Measurements from ENCODE around the gene ATP6V0A4.
"Not testable (repeated sequence)": the region's sequence is repeated elsewhere in the genome, so short reads cannot be mapped to it uniquely, and the experiment has no call there.

The ATP6V0A4 gene

DNA sequence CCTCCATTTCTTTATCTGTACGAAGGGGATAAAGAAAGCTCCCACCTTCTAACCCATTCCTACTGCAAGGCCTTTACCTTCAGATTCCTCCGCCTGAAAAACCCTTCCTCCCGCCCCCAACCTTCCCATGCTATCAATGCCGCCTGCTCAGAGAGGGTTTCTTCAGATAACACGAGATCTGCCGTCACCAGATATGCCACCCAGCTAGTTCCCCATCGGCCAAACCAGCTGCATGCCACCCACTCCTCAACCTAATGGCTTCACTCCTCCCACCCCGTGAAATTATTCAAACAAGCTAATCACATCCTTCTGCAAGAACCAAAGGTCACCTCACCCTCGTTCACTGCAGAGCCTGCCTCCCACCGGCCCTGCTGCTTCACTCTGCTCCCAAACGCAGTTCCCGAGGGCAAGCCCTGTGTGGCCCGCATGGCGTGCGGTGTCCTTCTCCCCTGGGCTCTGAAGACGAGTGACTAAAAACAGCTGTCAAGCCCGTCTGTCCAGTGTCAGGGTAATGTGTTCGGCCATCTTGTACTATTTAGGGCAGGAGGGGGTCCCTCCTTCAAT lies 47.0 kb downstream of the ATP6V0A4 start:
- DNase-seq (ENCODE audit: low read depth) = no peak

- DNase-seq (ENCODE audit: low read depth) = no peak
These were observed 47.5 kb downstream of the ATP6V0A4 start for GRCh38 chr7:138750473-138750872.

DNA sequence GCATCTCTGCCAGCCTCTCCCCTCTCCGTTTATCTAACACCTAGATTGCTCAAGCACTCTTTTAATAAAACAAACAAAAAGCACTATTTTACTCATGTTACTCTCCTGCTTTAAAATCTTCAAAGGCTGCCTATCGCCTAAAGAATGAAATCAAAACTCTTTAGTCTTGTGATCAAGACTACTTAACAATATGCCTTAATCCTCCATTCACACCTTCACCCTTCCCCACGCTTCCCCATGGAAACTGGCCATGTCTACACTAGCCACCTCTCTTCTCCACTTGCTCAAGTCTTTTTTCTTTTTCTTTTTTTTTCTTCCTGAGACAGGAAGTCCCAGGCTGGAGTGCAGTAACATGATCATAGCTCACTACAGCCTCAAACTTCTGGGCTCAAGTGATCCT lies 48.0 kb downstream of the ATP6V0A4 start:
- no peak for DNase-seq (ENCODE audit: low read depth)

DNA sequence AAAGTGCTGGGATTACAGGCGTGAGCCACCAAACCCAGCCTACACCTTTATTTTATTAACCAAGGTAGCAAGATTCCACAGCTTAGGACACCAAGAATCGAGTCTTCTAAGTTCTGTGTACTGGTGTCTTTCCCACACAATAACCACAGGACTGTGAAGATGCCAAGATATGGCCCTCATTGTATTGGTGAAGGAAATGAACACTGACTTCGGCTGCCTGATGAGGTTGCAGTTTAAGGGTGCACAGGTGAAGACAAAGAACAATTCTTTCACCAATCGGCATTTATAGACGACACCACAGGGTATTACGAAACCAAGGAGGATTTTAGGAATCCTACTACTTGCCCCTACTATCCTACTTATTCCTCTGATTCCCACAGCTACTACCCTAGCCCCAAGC lies 49.3 kb downstream of the ATP6V0A4 start:
- no peak for DNase-seq (ENCODE audit: low read depth)

DNA sequence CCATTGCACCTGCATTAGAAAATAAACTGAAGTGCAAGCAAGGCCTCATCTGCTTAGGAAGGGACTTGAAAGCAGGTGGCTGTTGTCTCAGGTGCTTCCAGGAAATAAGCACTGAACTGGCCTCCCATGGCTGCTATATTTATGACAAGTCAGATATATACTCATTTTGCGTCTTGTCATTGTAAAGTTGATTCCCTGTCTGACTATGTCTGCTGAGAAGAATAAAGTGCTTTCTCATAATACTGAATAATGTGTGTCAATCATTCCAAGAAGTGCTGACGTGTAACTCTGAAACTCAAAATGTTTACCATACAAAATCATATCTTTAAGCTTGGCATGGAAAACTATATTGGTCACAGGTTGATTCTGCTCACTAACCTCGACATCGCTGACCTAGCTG lies 51.9 kb downstream of the ATP6V0A4 start:
- no peak for DNase-seq (ENCODE audit: low read depth)

GRCh38 chr7:138745189-138745588 lies 52.8 kb downstream of the ATP6V0A4 start:
- DNase-seq (ENCODE audit: low read depth) = no peak

DNA sequence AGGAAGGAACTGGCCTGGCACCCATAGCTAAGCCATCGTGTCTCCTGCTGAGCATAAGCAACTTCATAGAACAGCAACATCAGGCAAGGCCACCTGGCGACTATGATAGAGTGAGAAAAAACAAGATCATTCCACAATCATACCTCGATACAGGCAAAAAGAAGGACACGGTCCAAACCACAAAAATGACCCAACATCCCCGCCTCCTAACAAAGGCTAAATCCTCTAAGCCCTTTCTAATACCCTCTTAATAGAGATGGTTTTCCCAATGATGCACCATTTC lies 56.6 kb downstream of the ATP6V0A4 start:
- DNase-seq (ENCODE audit: low read depth) = no peak

DNA sequence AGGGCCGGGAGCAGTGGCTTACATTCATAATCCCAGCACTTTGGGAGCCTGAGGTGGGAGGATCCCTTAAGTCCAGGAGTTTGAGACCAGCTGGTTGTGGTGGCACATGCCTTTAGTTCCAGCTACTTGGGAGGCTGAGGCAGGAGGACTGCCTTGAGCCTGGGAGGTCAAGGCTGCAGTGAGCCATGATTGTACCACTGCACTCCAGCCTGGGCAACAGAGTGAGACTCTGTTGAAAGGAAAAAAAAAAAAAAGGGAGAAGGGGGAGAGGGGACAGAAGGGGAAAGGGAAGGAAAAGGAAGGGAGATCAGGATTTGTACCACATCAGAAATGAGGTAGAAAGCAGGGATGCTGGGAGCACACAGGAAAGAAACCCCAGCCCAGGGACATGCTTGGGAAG lies 58.1 kb downstream of the ATP6V0A4 start:
- DNase-seq (ENCODE audit: low read depth) = no peak

DNA sequence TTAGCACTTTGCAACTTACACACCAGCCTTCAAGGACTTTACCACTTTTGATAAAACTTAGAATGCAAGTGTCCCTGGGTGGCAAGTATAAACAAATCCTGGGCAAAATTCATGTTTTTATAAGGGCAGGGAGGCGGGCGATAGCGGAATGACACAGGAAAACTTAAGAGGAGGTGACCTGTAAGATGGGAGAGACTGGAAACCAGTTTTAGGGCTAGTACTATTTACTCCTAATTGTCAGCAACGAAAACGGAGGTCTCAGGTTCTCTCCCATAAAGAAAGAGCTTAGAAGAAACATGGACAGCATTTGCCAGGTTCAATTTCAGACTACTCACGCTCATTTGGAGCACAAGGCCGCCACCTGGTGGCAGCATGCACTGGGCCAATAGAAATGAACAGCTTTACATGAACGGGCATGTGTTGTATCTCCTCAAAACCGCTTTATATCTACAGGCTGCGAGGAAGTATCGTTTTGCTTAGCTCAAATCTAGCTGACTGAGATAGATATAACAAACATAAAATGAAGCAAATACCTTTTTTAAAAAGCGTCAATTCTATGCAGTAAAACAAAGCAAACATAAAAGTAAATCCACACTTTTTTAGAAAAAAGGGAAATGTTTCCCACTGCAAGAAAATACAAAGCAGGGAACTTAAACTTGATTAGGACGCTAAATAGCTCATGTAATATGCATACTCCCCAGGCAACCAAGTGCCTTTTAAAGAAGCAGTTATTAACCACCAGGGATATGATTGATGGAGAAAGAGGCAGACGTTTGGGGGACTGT lies 59.3 kb downstream of the ATP6V0A4 start:
- peak; percentile 67 for DNase-seq (ENCODE audit: low read depth)

GRCh38 chr7:138738114-138738513 lies 59.9 kb downstream of the ATP6V0A4 start:
- no peak for DNase-seq (ENCODE audit: low read depth)

- no peak for DNase-seq (ENCODE audit: low read depth)
These were observed 62.6 kb downstream of the ATP6V0A4 start for GRCh38 chr7:138735399-138735798.

- not testable (repeated sequence) for DNase-seq (ENCODE audit: low read depth)
These were observed 66.3 kb downstream of the ATP6V0A4 start for GRCh38 chr7:138731733-138732132.

GRCh38 chr7:138729444-138729843 lies 68.6 kb downstream of the ATP6V0A4 start:
- DNase-seq (ENCODE audit: low read depth) = no peak

- no peak for DNase-seq (ENCODE audit: low read depth)
These were observed 70.5 kb downstream of the ATP6V0A4 start for GRCh38 chr7:138727336-138728099.

GRCh38 chr7:138726288-138726687 lies 71.7 kb downstream of the ATP6V0A4 start:
- no peak for DNase-seq (ENCODE audit: low read depth)

- no peak for DNase-seq (ENCODE audit: low read depth)
These were observed 77.7 kb downstream of the ATP6V0A4 start for GRCh38 chr7:138720286-138720685.

GRCh38 chr7:138716889-138717288 lies 81.1 kb downstream of the ATP6V0A4 start:
- no peak for DNase-seq (ENCODE audit: low read depth)

DNA sequence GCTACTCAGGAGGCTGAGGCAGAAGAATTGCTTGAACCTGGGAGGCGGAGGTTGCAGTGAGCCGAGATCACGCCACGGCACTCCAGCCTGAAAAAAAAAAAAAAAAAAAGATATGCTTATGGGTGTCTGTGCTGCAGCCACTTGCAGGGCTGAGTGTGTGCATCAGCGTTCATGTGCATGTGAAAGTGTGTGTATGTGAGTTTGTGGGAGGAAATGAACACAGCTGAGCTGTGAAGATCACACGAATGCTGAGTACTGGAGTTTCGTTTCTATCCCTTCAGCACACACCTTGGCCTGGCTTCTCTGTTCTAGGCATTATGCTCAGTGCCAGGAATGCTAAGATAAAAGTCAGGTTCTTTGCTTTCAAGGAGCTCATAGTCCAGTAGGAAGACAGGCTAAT lies 84.8 kb downstream of the ATP6V0A4 start:
- DNase-seq (ENCODE audit: low read depth) = no peak

- no peak for DNase-seq (ENCODE audit: low read depth)
These were observed 85.3 kb downstream of the ATP6V0A4 start for GRCh38 chr7:138712652-138713051.

- no peak for DNase-seq (ENCODE audit: low read depth)
These were observed 87.2 kb downstream of the ATP6V0A4 start for GRCh38 chr7:138710536-138711385.

- DNase-seq (ENCODE audit: low read depth) = no peak
These were observed 92.8 kb downstream of the ATP6V0A4 start for GRCh38 chr7:138705167-138705566.

- DNase-seq (ENCODE audit: low read depth) = no peak
These were observed 96.5 kb downstream of the ATP6V0A4 start for GRCh38 chr7:138701537-138701923.

Data from activated T-helper 9 cell treated with anti-CD3 and anti-CD28 coated beads, Interleukin-2, amount 50 U/mL, for 16 hours (primary cell).